Uterus (tissue), 4 donors: ENCODE measurements around the gene ME3. TPM values are rescaled to one million over a fixed set of nuclear protein-coding genes. Genes with fewer than 3 reads are reported as not detected.

Experiments
- DNase-seq, 2 donors: peaks; one replicate each; pipeline ENCODE4 v3.0.0-alpha.2; 2019 to 2020
- H3K27ac ChIP-seq, 2 donors: fragments of 200-600 bp; sonication (generic); 1 replicate in 1 of 2; 2 replicates in 1 of 2; pipeline ENCODE4 v1.5.1; 2016 to 2018
- H3K27me3 ChIP-seq, 2 donors: fragments of 200-600 bp; sonication (generic); one replicate each; pipeline ENCODE4 v1.5.1; 2018 to 2019; ENCODE audit warnings: control low read depth in 1 of 2
- H3K36me3 ChIP-seq, 2 donors: fragments of 200-600 bp; sonication (generic); one replicate each; pipeline ENCODE4 v1.5.1; 2019; ENCODE audit warnings: control low read depth in 1 of 2
- H3K4me1 ChIP-seq, 2 donors: fragments of 200-600 bp; sonication (generic); one replicate each; pipeline ENCODE4 v1.5.1; 2018 to 2019; ENCODE audit warnings: control low read depth in 1 of 2
- H3K4me3 ChIP-seq, 2 donors: fragments of 200-600 bp; sonication (generic); 1 replicate in 1 of 2; 2 replicates in 1 of 2; pipeline ENCODE4 v1.5.1; 2018 to 2019; ENCODE audit warnings: mild to moderate bottlenecking in 1 of 2
- H3K9me3 ChIP-seq, 2 donors: fragments of 200-600 bp; sonication (generic); one replicate each; pipeline ENCODE4 v1.5.1; 2019; ENCODE audit warnings: control low read depth in 1 of 2
- CTCF ChIP-seq, 4 experiments: fragments of 200-600 bp in 2 of 4; fragments of 450-650 bp in 2 of 4; sonication (generic) in 2 of 4; IDR thresholded peaks; one replicate each; pipeline ENCODE4 v1.5.1; 2016 to 2019; ENCODE audit warnings: antibody characterized with exemption in 4 of 4, mild to moderate bottlenecking in 2 of 4, moderate library complexity in 1 of 4
- POLR2A ChIP-seq, 2 donors: fragments of 450-650 bp; IDR thresholded peaks; one replicate each; pipeline ENCODE4 v1.6.1; 2016; ENCODE audit warnings: antibody characterized with exemption in 2 of 2, mild to moderate bottlenecking in 1 of 2, moderate library complexity in 1 of 2
- intact Hi-C: fragments of 100-400 bp; cut with DNase I; formaldehyde crosslinking; loops from one replicate; pipeline ENCODE4 v1.15.1; 2023; ENCODE audit warnings: low total_unique reads
- total RNA-seq, 4 donors: library from RNA; depleted of rRNA in 3 of 4; stranded (reverse); fragments of >200 nt in 3 of 4; gene quantifications; one replicate each; pipeline versions ENCODE4 v1.1.0 to v1.2.4, GENCODE V29; 2014 to 2023
- donor health status: DM: yes; HTN: yes; CAD: no.

ME3 gene
- total RNA-seq, 4 donors from 2014 or later: 44.3 to 169 (median 54.2) TPM

DNA sequence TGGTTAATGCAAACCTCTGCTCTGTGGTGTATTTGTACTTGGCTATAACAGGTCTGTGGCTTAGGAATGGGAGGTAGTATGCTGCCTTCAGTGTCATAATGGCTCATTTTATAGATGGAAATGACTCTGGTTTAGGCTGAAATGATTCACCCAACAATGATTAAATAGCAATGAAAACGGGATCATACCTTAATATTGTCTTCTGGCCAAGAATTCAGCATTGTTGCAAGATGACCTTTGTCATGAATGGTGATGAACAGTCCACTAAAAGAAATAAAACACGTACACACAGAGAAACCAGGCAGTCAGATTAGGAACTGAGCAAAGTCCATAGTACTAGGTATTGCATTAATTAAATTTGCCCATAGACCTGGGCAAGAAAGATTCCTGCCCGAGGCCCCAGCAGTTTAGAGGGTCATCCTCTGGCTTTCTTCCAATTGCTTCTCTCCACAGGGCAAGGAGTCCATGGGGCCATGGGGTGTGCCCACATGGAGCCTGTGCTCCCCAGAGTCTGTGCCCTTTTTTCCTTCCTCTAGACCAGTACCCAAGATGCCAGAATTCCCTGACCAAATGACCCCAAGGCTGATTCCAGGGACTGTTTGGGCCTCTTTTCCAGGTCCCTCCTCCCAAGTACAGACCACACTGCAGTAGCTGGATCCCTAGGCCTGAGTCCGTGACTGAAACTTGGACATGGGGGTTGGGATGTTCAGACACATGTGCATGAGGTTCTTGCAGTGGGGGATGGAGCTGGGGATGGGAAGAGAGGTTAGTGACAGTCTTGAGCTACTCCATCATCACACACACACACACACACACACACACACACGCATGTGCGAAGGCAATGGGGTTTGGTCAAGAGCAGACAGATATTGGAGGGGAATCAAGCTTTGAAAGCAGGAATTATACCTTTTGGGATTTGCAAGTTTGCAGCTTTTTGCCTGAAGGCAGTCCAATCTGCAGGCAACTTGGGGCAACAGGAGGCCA lies 163.5 kb downstream of the ME3 start:
- no peak overlapping the region for H3K27ac ChIP-seq
- DNase-seq: no peak
- intact Hi-C loops: no loop called here
- no peaks in the 10 kb centered on the region for H3K36me3 ChIP-seq
- no peak overlapping the region for H3K4me3 ChIP-seq
- TF ChIP-seq POLR2A (IDR thresholded peaks at IDR 0.05) (no peak), CTCF (IDR thresholded peaks at IDR 0.05) (no peak)
- H3K4me1 ChIP-seq: no peaks in the 10 kb centered on the region
- H3K9me3 ChIP-seq: no peaks in the 10 kb centered on the region
- H3K27me3 ChIP-seq: no peaks in the 10 kb centered on the region

- intact Hi-C loops: no loop called here
- Histone ChIP-seq H3K27me3 (no peaks in the 10 kb centered on the region), H3K27ac (no peak overlapping the region), H3K36me3 (no peaks in the 10 kb centered on the region), H3K9me3 (no peaks in the 10 kb centered on the region), H3K4me3 (no peak overlapping the region), H3K4me1 (no peaks in the 10 kb centered on the region)
- TF ChIP-seq POLR2A (IDR thresholded peaks at IDR 0.05): no peak
- no peak for TF ChIP-seq CTCF (IDR thresholded peaks at IDR 0.05)
- no peak for DNase-seq
Measured at GRCh38 chr11:86507249-86507845, 165.1 kb downstream of the ME3 start.

- intact Hi-C loops: no loop called here
- no peaks in the 10 kb centered on the region for H3K9me3 ChIP-seq
- H3K4me3 ChIP-seq: no peak overlapping the region
- DNase-seq: no peak
- H3K27me3 ChIP-seq: no peaks in the 10 kb centered on the region
- TF ChIP-seq CTCF (IDR thresholded peaks at IDR 0.05) (no peak), POLR2A (IDR thresholded peaks at IDR 0.05) (no peak)
- no peaks in the 10 kb centered on the region for H3K4me1 ChIP-seq
- H3K36me3 ChIP-seq: no peaks in the 10 kb centered on the region
- no peak overlapping the region for H3K27ac ChIP-seq
Measured at GRCh38 chr11:86506235-86506634, 166.2 kb downstream of the ME3 start.

GRCh38 chr11:86503131-86503530 lies 169.3 kb downstream of the ME3 start:
- H3K27ac ChIP-seq: peak overlapping the region; percentile 27 to 74
- H3K27me3 ChIP-seq: no peaks in the 10 kb centered on the region
- TF ChIP-seq CTCF (IDR thresholded peaks at IDR 0.05) (no peak), POLR2A (IDR thresholded peaks at IDR 0.05) (no peak)
- no peaks in the 10 kb centered on the region for H3K9me3 ChIP-seq
- H3K4me1 ChIP-seq: no peaks in the 10 kb centered on the region
- H3K36me3 ChIP-seq: no peaks in the 10 kb centered on the region
- intact Hi-C loops: no loop called here
- no peak for DNase-seq
- H3K4me3 ChIP-seq: no peak overlapping the region

- intact Hi-C loops: no loop called here
- DNase-seq: no peak
- no peaks in the 10 kb centered on the region for H3K27me3 ChIP-seq
- H3K27ac ChIP-seq: peak overlapping the region in 1 of 2 donors; percentile 74
- no peaks in the 10 kb centered on the region for H3K9me3 ChIP-seq
- no peak overlapping the region for H3K4me3 ChIP-seq
- no peaks in the 10 kb centered on the region for H3K36me3 ChIP-seq
- H3K4me1 ChIP-seq: peaks cover 0 to 7% of the 10 kb centered on the region in 2 donors
- TF ChIP-seq CTCF (IDR thresholded peaks at IDR 0.05): no peak
- no peak for TF ChIP-seq POLR2A (IDR thresholded peaks at IDR 0.05)
Measured at GRCh38 chr11:86502137-86502642, 170.2 kb downstream of the ME3 start.
